Measurements from ENCODE around the gene UFD1. TPM values are rescaled to one million over a fixed set of nuclear protein-coding genes. Genes with fewer than 3 reads are reported as not detected.

Gene UFD1
- total and polyA plus RNA-seq, 2 experiments from 2014 or later: 51.5 to 79.1 TPM

DNA sequence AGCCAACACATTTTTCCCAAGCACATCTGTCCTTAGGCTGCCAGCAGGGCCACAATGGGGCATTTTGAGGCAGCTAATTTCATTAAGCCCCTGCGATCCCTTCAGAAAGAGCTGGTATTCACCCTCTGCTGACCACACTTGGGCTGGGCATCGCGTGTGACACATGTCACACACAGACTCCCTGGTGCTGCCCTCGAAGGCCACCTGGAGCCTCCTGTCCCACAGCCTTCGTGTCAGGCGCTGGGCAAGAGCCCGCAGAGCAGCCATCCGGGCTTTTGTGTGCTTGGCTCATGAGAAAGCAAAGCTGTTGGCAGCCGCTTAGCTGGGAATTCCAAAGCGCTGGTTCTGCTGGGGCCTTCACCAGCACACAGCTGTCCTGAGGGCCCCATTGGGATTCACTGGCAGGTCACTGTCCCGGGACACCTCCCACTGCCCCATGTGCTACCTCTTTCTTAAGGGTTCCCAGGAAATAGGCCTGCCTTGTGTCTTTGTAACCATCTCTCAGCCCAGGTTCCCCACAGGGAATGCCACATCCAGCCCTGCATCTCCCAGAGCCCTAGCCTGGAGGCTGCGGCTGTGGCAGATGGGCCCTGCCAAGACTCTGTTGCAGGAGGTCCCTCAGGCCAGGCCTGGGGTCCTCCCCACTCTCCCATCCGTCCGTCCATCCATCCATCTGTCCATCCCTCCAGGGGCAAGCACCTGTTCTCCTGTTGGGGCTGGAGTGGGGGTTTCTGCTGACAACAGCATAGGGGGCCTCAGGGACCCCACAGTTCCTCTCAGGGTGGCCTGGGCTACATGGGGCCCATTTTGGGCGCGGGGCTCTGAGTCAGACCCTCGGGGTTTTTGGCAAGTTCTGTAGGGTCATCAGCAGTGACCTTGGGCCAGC lies 40.3 kb upstream of the UFD1 start:
- WGBS (ENCODE audit: low lambda C conversion rate, missing lambda C conversion rate): 97% methylated on average over 17 of the region's 17 CpGs

GRCh38 chr22:19518635-19519034 lies 39.6 kb upstream of the UFD1 start:
- Histone ChIP-seq H3K4me2 (no peak overlapping the region), H3K36me3 (replicated peaks; ENCODE audit: insufficient read depth, low read depth) (no peaks in the 10 kb centered on the region), H3K79me2 (no peaks in the 10 kb centered on the region), H3K4me3 (no peak overlapping the region), H3K27me3 (peaks cover 21% of the 10 kb centered on the region), H3K9me2 (replicated peaks; ENCODE audit: insufficient read depth) (no peaks in the 10 kb centered on the region), H4K20me1 (ENCODE audit: insufficient read depth, poor library complexity, severe bottlenecking) (no peaks in the 10 kb centered on the region), H3K9me3 (ENCODE audit: low read depth) (no peaks in the 10 kb centered on the region), H3K4me1 (ENCODE audit: insufficient read depth) (peaks cover 6% of the 10 kb centered on the region), H3K27ac (no peak overlapping the region), H2AFZ (no peak overlapping the region)
- WGBS (ENCODE audit: low lambda C conversion rate, missing lambda C conversion rate): 91% methylated on average over 10 of the region's 10 CpGs
- DNase-seq (ENCODE audit: low spot score): no peak
- no peak for TF ChIP-seq CTCF (IDR thresholded peaks at IDR 0.05; ENCODE audit: poor library complexity)

More for the DNA sequence above, 40.3 kb upstream of the UFD1 start:
- TF ChIP-seq CTCF (IDR thresholded peaks at IDR 0.05; ENCODE audit: poor library complexity) (no peak), EZH2 (IDR thresholded peaks at IDR 0.05; ENCODE audit: borderline replicate concordance) (no peak), EZH2phosphoT487 (IDR thresholded peaks at IDR 0.05; ENCODE audit: low read depth, severe bottlenecking, unreplicated experiment) (no peak)
- H4K20me1 ChIP-seq (ENCODE audit: insufficient read depth, poor library complexity, severe bottlenecking): no peaks in the 10 kb centered on the region
- no peak for DNase-seq (ENCODE audit: low spot score)
- H2AFZ ChIP-seq: no peak overlapping the region
- no peaks in the 10 kb centered on the region for H3K79me2 ChIP-seq
- H3K9me3 ChIP-seq (ENCODE audit: low read depth): no peaks in the 10 kb centered on the region
- H3K27ac ChIP-seq: no peak overlapping the region
- peaks cover 27% of the 10 kb centered on the region for H3K27me3 ChIP-seq
- H3K9me2 ChIP-seq (replicated peaks; ENCODE audit: insufficient read depth): no peaks in the 10 kb centered on the region
- H3K4me2 ChIP-seq: no peak overlapping the region
- H3K36me3 ChIP-seq (replicated peaks; ENCODE audit: insufficient read depth, low read depth): no peaks in the 10 kb centered on the region
- peaks cover 12% of the 10 kb centered on the region for H3K4me1 ChIP-seq (ENCODE audit: insufficient read depth)
- no peak overlapping the region for H3K4me3 ChIP-seq

GRCh38 chr22:19517919-19518611 lies 39.1 kb upstream of the UFD1 start:
- no peaks in the 10 kb centered on the region for H3K36me3 ChIP-seq (replicated peaks; ENCODE audit: insufficient read depth, low read depth)
- no peaks in the 10 kb centered on the region for H3K9me2 ChIP-seq (replicated peaks; ENCODE audit: insufficient read depth)
- H3K4me2 ChIP-seq: no peak overlapping the region
- TF ChIP-seq EZH2 (IDR thresholded peaks at IDR 0.05; ENCODE audit: borderline replicate concordance): no peak
- no peak for TF ChIP-seq EZH2phosphoT487 (IDR thresholded peaks at IDR 0.05; ENCODE audit: low read depth, severe bottlenecking, unreplicated experiment)
- no peak for TF ChIP-seq CTCF (IDR thresholded peaks at IDR 0.05; ENCODE audit: poor library complexity)
- no peaks in the 10 kb centered on the region for H4K20me1 ChIP-seq (ENCODE audit: insufficient read depth, poor library complexity, severe bottlenecking)
- peaks cover under 1% of the 10 kb centered on the region for H3K4me1 ChIP-seq (ENCODE audit: insufficient read depth)
- H3K27ac ChIP-seq: no peak overlapping the region
- DNase-seq (ENCODE audit: low spot score): no peak
- no peak overlapping the region for H3K4me3 ChIP-seq
- H3K9me3 ChIP-seq (ENCODE audit: low read depth): no peaks in the 10 kb centered on the region
- H3K27me3 ChIP-seq: peaks cover 15% of the 10 kb centered on the region
- no peak overlapping the region for H2AFZ ChIP-seq
- no peaks in the 10 kb centered on the region for H3K79me2 ChIP-seq
- WGBS (ENCODE audit: low lambda C conversion rate, missing lambda C conversion rate): 95% methylated on average over 11 of the region's 12 CpGs
